ENCODE measurements around the gene STH.

Gene STH

DNA sequence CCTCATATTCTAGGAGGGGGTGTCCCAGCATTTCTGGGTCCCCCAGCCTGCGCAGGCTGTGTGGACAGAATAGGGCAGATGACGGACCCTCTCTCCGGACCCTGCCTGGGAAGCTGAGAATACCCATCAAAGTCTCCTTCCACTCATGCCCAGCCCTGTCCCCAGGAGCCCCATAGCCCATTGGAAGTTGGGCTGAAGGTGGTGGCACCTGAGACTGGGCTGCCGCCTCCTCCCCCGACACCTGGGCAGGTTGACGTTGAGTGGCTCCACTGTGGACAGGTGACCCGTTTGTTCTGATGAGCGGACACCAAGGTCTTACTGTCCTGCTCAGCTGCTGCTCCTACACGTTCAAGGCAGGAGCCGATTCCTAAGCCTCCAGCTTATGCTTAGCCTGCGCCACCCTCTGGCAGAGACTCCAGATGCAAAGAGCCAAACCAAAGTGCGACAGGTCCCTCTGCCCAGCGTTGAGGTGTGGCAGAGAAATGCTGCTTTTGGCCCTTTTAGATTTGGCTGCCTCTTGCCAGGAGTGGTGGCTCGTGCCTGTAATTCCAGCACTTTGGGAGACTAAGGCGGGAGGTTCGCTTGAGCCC, 11.6 kb downstream of the STH start:
- H3F3A ChIP-seq (ENCODE audit: insufficient read depth, low read length) = no peaks in the 10 kb centered on the region
- H3K79me2 ChIP-seq (ENCODE audit: insufficient read depth, low read length) = no peaks in the 10 kb centered on the region
- H3K27ac ChIP-seq (ENCODE audit: low read depth, low read length, poor library complexity, severe bottlenecking) = no peak overlapping the region
- peaks cover 11% of the 10 kb centered on the region for H3K4me1 ChIP-seq (ENCODE audit: insufficient read depth, low read length, severe bottlenecking)
- no peaks in the 10 kb centered on the region for H3K9me3 ChIP-seq (ENCODE audit: low read length)
- H3K36me3 ChIP-seq (ENCODE audit: insufficient read depth, low read length) = no peaks in the 10 kb centered on the region
- TF ChIP-seq, protein P1, sequence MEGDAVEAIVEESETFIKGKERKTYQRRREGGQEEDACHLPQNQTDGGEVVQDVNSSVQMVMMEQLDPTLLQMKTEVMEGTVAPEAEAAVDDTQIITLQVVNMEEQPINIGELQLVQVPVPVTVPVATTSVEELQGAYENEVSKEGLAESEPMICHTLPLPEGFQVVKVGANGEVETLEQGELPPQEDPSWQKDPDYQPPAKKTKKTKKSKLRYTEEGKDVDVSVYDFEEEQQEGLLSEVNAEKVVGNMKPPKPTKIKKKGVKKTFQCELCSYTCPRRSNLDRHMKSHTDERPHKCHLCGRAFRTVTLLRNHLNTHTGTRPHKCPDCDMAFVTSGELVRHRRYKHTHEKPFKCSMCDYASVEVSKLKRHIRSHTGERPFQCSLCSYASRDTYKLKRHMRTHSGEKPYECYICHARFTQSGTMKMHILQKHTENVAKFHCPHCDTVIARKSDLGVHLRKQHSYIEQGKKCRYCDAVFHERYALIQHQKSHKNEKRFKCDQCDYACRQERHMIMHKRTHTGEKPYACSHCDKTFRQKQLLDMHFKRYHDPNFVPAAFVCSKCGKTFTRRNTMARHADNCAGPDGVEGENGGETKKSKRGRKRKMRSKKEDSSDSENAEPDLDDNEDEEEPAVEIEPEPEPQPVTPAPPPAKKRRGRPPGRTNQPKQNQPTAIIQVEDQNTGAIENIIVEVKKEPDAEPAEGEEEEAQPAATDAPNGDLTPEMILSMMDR (IDR thresholded peaks at IDR 0.05; ENCODE audit: low read length) = peak; percentile 28; the same call in 1 of the 2 replicates
- no peak for TF ChIP-seq EZH2 (IDR thresholded peaks at IDR 0.05; ENCODE audit: borderline replicate concordance, low read length)
- peaks cover 7% of the 10 kb centered on the region; the same call in 1 of the 2 replicates for H3K27me3 ChIP-seq (ENCODE audit: insufficient read depth, low read length)
- peak overlapping the region; percentile 41 for H3K4me3 ChIP-seq (ENCODE audit: low read depth, low read length, poor library complexity, severe bottlenecking)
- H3K9ac ChIP-seq (ENCODE audit: low read length) = no peak overlapping the region
- no peak overlapping the region for H2AFZ ChIP-seq (ENCODE audit: low read length)
- no peaks in the 10 kb centered on the region for H4K20me1 ChIP-seq (ENCODE audit: insufficient read depth, low read length)
- no peaks in the 10 kb centered on the region for H3K9me2 ChIP-seq (ENCODE audit: low read depth, low read length)
- peak overlapping the region; percentile 57; the same call in 1 of the 2 replicates for H3K4me2 ChIP-seq (ENCODE audit: low read length)

GRCh38 chr17:46011711-46012505, 12.9 kb downstream of the STH start:
- Histone ChIP-seq H3F3A (ENCODE audit: insufficient read depth, low read length) (no peaks in the 10 kb centered on the region), H3K4me1 (ENCODE audit: insufficient read depth, low read length, severe bottlenecking) (peaks cover 11% of the 10 kb centered on the region), H3K4me2 (ENCODE audit: low read length) (no peak overlapping the region), H4K20me1 (ENCODE audit: insufficient read depth, low read length) (no peaks in the 10 kb centered on the region), H3K9me3 (ENCODE audit: low read length) (no peaks in the 10 kb centered on the region), H3K4me3 (ENCODE audit: low read depth, low read length, poor library complexity, severe bottlenecking) (no peak overlapping the region), H3K27ac (ENCODE audit: low read depth, low read length, poor library complexity, severe bottlenecking) (no peak overlapping the region), H3K9me2 (ENCODE audit: low read depth, low read length) (no peaks in the 10 kb centered on the region), H3K9ac (ENCODE audit: low read length) (no peak overlapping the region), H3K79me2 (ENCODE audit: insufficient read depth, low read length) (no peaks in the 10 kb centered on the region), H3K27me3 (ENCODE audit: insufficient read depth, low read length) (peaks cover 7% of the 10 kb centered on the region; the same call in 1 of the 2 replicates), H2AFZ (ENCODE audit: low read length) (no peak overlapping the region), H3K36me3 (ENCODE audit: insufficient read depth, low read length) (no peaks in the 10 kb centered on the region)
- TF ChIP-seq EZH2 (IDR thresholded peaks at IDR 0.05; ENCODE audit: borderline replicate concordance, low read length) = no peak
- TF ChIP-seq, protein P1 (IDR thresholded peaks at IDR 0.05; ENCODE audit: low read length) = no peak

- Histone ChIP-seq H3K4me2 (ENCODE audit: low read length) (no peak overlapping the region), H2AFZ (ENCODE audit: low read length) (no peak overlapping the region), H3K79me2 (ENCODE audit: insufficient read depth, low read length) (no peaks in the 10 kb centered on the region), H3K36me3 (ENCODE audit: insufficient read depth, low read length) (no peaks in the 10 kb centered on the region), H4K20me1 (ENCODE audit: insufficient read depth, low read length) (no peaks in the 10 kb centered on the region), H3K4me3 (ENCODE audit: low read depth, low read length, poor library complexity, severe bottlenecking) (no peak overlapping the region), H3F3A (ENCODE audit: insufficient read depth, low read length) (no peaks in the 10 kb centered on the region), H3K9ac (ENCODE audit: low read length) (no peak overlapping the region), H3K27me3 (ENCODE audit: insufficient read depth, low read length) (peaks cover 7% of the 10 kb centered on the region; the same call in 1 of the 2 replicates), H3K9me2 (ENCODE audit: low read depth, low read length) (no peaks in the 10 kb centered on the region), H3K27ac (ENCODE audit: low read depth, low read length, poor library complexity, severe bottlenecking) (no peak overlapping the region), H3K4me1 (ENCODE audit: insufficient read depth, low read length, severe bottlenecking) (peaks cover 11% of the 10 kb centered on the region), H3K9me3 (ENCODE audit: low read length) (no peaks in the 10 kb centered on the region)
- TF ChIP-seq, protein P1 (IDR thresholded peaks at IDR 0.05; ENCODE audit: low read length) = no peak
- no peak for TF ChIP-seq EZH2 (IDR thresholded peaks at IDR 0.05; ENCODE audit: borderline replicate concordance, low read length)
These were observed 13.5 kb downstream of the STH start for GRCh38 chr17:46012506-46013079.

Data from OCI-LY1 (cell line).